Measurements from ENCODE around the gene CXCL10.

CXCL10 gene

DNA sequence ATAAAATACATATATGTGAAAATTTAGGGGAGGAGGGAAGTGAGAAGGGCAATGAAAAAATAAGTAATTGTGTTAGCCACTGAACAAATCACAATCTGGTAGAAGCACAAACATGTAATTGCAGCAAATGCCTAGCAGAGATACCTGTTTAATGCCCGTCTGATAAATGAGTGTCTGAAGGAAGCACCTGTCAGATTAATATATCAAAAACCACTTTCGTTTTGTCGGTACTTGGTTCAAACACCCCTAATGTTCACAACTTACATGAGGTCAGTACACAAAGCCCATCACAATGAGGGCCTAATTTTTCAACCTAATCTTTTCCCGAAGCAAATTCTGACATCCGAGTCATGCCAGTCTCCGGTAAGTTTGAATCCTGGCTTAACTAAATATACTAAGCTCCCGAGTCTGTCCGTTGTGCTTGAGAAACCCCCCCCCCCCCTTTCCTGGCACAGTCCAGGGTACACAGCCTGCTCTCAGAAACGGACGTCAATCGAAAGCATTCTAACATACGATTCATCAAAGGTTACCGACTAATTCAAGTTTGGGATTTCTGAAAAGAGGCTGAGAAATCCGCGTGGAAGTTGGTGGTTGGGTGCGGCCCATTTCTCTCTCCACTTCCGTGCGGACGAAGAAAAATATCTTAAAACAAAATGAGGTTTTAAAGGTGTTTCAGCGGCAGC is 33.3 kb downstream of the CXCL10 start:
- DNase-seq: no peak

- DNase-seq: no peak
Observed at GRCh38 chr4:75985116-75985515, 38.2 kb downstream of the CXCL10 start.

- no peak for DNase-seq
Observed at GRCh38 chr4:75980576-75980975, 42.7 kb downstream of the CXCL10 start.

- DNase-seq: no peak
Observed at GRCh38 chr4:75976177-75976576, 47.1 kb downstream of the CXCL10 start.

DNA sequence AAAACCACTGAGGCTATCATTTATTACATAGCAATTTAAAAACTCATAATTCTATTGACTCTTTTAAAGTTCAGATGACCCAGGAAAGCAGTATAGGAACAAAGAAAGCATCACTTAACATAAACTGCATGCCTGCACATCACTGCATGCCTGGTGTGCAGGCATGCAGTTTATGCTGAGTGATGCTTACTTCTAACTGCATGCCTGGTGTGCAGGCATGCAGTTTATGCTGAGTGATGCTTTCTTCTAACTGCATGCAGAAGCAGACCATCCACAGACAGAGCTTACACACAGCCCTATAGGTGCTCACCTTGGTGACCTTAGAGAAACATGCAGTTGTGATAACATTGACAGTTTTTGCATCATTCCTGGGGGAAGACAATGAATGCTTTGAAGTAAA is 49.5 kb downstream of the CXCL10 start:
- DNase-seq: no peak
